NCI-H2081 treated with DMSO at 0.1 percent for 48 hours (cell line): ENCODE results near the gene ARFGEF3.
"Not testable (repeated sequence)": the region's sequence is repeated elsewhere in the genome, so short reads cannot be mapped to it uniquely, and the experiment has no call there.

ENCODE experiments used
- DNase-seq: peaks from one replicate; lab custom pipeline; 2025; lab: John Stamatoyannopoulos, UW

ARFGEF3 gene

DNA sequence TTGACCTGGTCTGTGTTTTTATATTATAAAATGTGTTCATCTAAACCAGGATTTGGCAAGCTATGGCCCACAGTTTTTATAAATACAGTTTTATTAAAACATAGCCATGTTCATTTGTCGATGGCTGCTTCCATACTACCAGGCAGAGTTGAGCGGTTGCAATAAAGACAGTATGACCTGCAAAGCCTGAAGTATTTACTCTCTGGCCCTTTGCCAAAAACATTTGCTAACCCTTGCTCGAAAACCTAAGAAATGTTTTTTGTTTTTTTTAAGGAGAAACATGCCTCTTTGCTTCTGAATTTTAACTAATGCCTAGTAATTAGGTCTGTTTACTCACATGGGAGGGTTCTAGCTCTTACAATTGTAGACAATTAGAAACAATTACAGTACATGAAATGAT lies 148.6 kb downstream of the ARFGEF3 start:
- DNase-seq = peak; percentile 12

- DNase-seq = no peak
Observed at GRCh38 chr6:138310821-138311220, 149.1 kb downstream of the ARFGEF3 start.

- no peak for DNase-seq
Observed at GRCh38 chr6:138311268-138311667, 149.5 kb downstream of the ARFGEF3 start.

DNA sequence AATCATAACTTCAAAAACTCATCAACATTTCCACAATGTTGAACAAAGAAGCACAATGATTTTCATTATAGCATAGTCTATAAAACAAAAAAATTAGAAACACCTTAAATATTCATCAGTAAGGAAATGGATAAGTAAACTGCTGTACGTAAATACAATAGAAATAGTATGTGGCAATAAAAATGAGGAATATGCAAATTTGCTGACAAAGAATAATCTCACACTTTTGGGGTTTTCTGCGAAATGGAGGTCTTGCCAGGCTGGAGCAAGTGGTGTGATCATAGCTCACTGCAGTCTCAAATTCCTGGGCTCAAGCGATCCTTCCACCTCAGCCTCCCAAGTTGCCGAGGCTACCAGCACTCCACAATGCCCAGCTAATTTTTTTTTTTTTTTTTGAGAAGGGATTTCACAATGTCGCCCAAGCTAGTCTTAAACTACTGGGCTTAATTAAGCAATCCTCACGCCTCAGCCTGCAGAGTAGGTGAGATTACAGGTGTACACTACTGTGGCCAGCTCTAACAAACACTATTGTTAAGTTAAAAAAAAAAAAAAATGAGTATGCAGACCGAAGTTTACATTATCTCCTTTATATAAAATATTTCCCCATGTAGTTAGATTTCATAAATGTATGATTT lies 157.1 kb downstream of the ARFGEF3 start:
- no peak for DNase-seq

DNA sequence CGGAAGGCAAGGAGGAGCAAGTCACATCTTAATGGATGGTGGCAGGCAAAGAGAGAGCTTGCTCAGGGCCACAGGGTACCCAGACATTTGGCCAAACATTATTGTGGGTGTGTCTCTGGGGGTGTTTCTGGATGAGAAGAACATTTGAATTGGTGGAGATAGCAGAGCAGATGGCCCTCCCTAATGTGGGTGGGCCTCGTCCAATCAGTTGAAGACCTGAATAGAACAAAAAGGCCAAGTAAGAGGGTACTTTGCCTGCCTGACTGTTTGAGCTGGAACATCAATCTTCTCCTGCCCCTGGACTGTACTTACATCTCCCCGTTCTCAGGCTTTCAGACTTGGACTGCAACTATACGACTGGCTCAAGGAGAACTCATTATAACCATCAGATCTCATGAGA lies 160.2 kb downstream of the ARFGEF3 start:
- no peak for DNase-seq

DNA sequence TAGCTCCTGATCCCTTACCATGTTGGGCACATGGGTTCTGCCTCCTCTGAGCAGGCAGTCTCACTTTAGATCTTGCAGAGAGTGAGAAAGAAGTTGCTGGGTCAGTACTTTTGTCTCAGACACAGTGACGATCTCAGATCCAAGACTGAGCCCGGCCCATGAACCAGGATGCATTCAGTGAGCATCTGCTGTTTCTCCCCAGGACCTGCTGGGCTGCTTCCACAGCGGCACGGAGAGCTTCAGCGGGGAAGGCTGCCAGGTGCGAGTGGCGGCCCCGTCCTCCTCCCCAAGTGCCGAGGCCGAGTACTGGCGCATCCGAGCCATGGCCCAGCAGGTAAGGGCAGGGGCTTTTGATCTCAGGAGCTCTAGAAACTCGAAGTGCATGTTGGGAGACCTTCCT lies 162.1 kb downstream of the ARFGEF3 start:
- no peak for DNase-seq

DNA sequence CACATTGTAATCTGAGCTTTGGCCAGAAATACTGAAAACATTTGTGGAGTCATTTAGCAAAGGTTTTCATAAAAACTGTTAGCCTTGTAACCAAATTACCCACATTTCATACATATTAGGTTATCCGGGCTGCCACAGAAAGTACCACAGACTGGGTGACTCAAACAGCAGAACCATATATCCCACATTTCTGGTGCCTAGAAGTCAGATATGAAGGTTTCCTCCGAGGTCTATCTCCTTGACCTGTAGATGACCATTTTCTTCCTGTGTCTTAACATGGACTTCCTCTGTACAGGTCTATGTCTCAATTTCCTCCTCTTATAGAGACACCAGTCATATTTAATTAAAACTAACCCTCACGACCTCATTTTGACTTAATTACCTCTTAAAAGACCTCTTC lies 166.5 kb downstream of the ARFGEF3 start:
- no peak for DNase-seq

DNA sequence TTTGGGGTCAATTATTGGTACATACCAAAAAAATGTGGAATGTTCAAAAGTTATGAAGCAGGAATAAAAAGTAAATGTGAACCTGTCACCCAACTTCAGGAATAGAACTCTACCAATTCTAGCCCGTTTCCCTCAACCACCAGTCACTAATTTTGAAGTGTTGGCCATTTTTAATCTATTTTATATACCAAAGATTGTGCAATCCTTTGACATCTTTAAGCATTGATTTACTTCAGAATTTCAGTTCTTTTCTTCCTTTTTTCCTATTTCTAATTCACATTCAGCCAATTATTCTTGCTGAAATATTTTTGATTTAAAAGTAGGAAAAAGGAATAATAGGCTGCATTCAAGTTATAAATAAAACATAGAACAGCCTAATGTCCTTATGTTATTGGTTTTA lies 169.0 kb downstream of the ARFGEF3 start:
- no peak for DNase-seq

DNA sequence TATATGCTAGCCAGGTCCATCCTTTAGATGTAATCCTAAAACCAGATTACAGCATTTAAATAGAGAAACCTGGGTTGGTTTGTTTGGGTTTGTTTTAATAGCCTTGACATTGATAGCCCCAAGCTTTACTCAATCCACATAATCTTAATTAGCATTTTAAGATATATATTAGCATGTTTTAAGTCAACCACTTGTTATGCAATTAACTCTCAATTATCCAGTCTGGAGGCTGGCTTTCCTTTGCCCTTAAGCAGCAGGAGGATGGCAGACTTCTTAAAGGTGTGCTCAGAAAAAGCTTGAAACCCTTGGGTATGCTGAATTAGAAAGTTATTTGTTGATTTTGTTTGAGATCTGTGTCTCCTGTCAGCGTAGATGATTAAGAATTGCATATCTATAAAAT lies 169.7 kb downstream of the ARFGEF3 start:
- no peak for DNase-seq

DNA sequence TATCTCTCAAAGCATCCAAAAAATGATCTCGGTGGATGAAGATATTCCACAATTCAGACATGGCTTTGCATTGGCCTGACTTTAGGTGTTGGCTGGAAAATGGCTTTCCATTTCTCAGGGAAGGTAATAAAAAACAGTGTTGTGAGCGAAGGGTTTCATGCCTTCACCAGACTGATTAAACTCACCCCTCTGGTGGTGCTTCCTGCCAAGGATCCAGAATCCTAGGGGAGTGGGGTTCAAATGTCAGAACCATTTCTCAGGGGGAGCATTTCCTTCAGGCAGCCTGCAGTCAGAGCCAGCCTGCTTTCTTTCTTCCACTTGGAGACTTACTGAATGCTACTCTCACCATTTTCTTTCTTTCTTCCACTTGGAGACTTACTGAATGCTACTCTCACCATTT lies 170.2 kb downstream of the ARFGEF3 start:
- no peak for DNase-seq

DNA sequence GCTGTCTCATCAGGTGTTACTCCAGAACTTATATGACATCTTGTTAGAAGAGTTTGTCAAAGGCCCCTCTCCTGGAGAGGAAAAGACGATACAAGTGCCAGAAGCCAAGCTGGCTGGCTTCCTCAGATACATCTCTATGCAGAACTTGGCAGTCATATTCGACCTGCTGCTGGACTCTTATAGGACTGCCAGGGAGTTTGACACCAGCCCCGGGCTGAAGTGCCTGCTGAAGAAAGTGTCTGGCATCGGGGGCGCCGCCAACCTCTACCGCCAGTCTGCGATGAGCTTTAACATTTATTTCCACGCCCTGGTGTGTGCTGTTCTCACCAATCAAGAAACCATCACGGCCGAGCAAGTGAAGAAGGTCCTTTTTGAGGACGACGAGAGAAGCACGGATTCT lies 172.3 kb downstream of the ARFGEF3 start:
- DNase-seq = no peak

DNA sequence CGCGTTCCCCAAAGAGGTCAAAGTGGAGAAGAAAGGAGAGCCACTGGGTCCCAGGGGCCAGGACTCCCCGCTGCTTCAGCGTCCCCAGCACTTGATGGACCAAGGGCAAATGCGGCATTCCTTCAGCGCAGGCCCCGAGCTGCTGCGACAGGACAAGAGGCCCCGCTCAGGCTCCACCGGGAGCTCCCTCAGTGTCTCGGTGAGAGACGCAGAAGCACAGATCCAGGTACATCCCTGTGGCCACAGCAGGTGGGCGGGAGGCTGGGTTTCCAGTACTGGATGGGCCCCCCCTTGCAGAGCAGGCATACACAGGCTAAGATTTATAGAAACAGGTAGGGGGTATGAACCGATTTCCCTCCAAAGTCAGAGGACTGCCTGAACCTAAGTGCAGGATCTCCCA lies 173.2 kb downstream of the ARFGEF3 start:
- no peak for DNase-seq

GRCh38 chr6:138336221-138336620 lies 174.5 kb downstream of the ARFGEF3 start:
- DNase-seq = no peak

- DNase-seq = no peak
Observed at GRCh38 chr6:138337076-138337475, 175.3 kb downstream of the ARFGEF3 start.

DNA sequence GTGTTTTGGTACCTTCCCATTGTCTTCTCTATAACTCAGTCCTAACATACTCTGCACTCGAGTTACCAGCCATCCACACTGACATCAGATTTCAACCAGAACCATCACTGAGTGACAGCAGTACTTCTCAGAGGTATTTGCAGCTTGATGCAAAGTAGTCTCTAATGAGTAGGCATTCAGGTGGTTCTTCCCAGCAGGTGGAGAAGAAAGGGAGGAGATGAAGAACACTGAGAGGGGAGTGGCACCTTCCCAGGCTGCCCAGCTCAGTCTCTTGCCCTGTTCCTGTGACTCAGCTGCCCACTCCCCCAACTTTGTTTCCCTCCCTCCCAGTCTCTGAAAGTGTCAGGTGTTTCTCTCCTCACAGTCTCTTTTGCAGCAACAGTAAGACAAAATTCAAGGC lies 177.3 kb downstream of the ARFGEF3 start:
- DNase-seq = no peak

- DNase-seq = no peak
Observed at GRCh38 chr6:138341176-138341575, 179.4 kb downstream of the ARFGEF3 start.

DNA sequence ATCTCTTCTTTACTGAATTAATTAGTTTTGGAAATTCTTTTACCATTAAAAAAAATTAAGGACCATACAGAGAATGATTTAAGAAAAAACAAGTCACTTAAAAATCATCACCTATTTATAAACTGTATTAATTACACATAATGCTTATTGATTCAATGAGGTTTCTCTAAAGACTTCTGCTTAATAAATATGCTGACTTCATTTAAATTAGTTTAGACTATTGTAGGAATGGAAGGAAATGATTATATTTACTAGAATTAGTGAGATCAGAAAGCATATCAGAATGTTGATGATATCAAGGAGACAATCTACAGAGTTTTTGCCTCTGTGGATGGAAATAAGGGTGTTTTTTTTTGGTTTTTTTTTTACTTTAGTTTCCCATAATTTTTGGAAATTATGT lies 181.4 kb downstream of the ARFGEF3 start:
- no peak for DNase-seq

- DNase-seq = no peak
Observed at GRCh38 chr6:138345565-138346285, 184.0 kb downstream of the ARFGEF3 start.

DNA sequence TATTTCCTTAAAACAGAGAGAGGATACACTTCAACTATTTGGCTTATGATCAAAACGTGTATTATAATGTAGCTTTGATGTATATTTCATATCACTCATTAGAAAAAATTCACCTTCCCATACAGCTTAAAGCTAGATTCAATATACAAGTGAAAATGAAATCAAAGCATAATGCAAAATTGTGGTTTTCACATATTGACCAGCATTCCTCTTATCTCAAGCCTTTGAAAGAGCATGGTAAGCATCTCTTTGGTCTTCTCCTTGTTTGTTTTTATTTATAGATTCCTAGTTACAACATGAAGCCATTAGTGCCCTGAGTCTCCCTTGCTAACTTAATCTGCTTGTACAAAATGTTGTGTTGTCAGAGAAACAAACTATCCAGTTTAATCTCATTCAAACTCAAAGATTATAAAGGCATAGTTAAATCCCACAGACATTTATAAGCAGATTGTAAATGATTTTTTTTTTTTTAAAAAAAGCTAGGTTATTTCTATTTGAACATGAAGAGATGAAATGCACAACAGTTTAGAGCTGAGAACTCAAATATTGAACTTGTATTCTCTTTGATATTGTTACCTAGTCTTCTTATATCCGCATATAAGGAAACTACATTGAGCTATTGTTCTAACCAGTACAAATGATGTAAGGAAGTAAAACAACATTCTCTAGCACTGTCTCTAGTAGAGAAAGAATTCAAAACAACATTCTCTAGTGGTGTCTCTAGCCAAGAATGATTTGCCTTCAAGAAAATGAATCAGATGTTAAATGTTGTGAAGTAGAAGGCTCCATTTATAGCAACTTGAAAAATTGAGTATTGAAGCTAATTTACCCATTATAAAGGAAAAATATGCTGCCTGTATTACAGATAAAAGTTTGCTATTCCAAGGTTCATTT lies 184.8 kb downstream of the ARFGEF3 start:
- DNase-seq = no peak

GRCh38 chr6:138347864-138348263 lies 186.1 kb downstream of the ARFGEF3 start:
- DNase-seq = no peak

DNA sequence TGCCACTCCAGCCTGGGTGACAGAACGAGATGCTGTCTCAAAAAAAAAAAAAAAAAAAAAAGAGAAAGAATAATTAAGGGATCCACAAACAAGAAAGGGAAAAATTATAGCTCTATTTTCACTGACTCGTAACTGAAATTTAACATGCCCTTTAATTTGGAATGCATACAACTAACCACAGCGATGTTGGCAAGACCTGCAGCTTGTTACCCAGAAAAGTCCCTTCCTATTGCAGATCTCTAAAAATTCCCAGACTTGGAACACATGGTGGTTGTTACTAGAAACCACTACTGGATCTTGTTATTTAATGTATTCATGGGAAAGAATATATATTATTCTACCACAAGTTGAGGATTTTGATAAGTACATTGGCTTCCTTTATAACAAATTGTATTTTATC lies 188.2 kb downstream of the ARFGEF3 start:
- DNase-seq = no peak

DNA sequence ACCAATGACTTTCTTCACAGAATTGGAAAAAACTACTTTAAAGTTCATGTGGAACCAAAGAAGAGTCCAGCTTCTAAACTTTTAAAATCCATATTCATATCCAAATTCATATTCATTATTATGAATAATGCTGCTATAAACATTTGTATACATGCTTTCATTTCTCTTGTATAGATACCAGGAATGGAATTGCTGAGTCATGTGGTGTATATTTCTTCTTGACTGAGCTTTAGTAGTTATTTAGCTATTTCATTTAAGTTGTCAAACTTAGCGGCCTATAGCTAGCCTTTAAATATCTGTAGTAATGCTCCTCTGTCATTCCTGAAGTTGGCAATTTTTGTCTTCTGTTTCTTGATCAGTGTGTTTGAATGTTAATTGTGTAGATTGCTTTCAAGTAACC lies 196.2 kb downstream of the ARFGEF3 start:
- DNase-seq = no peak

DNA sequence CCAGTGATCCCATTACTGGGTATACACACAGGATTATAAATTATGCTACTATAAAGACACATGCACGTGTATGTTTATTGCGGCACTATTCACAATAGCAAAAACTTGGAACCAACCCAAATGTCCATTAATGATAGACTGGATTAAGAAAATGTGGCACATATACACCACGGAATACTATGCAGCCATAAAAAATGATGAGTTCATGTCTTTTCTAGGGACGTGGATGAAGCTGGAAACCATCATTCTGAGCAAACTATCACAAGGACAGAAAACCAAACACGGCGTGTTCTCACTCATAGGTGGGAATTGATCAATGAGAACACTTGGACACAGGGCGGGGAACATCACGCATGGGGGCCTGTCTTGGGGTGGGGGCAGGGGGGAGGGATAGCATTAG lies 206.9 kb downstream of the ARFGEF3 start:
- DNase-seq = not testable (repeated sequence)
